WTC11 (cell line): ENCODE data around the gene MPI. TPM values are rescaled to one million over a fixed set of nuclear protein-coding genes. Genes with fewer than 3 reads are reported as not detected.

Source experiments
- ATAC-seq: fragments of 200-7000 bp; cut with Tn5 transposase; 2 replicates; pipeline ENCODE4 v1.10.0; 2021; ENCODE audit warnings: mild to moderate bottlenecking, moderate library complexity
- CTCF ChIA-PET: fragments of 300-600 bp; sonication (Branson Sonifier 250); formaldehyde crosslinking; loops from one replicate; lab custom pipeline; 2021; ENCODE audit warnings: antibody characterized with exemption; lab: Charles Lee
- POLR2A ChIA-PET: fragments of 350-600 bp; sonication (Branson Sonifier 250); formaldehyde crosslinking; loops from one replicate; lab custom pipeline; 2021; ENCODE audit warnings: antibody characterized with exemption; lab: Charles Lee
- DNase-seq: peaks from one replicate; pipeline ENCODE4 v3.0.0; 2021; ENCODE audit warnings: low spot score
- H3K27ac Mint-ChIP-seq: 2 replicates; pipeline ENCODE4 v1.8.0; 2021; ENCODE audit warnings: mixed read lengths
- H3K27me3 Mint-ChIP-seq: 2 replicates; pipeline ENCODE4 v1.8.0; 2021; ENCODE audit warnings: low read depth, mild to moderate bottlenecking, moderate library complexity, mixed read lengths
- H3K36me3 Mint-ChIP-seq: 2 replicates; pipeline ENCODE4 v1.8.0; 2021; ENCODE audit warnings: mixed read lengths
- H3K4me1 Mint-ChIP-seq: 2 replicates; pipeline ENCODE4 v1.8.0; 2022; ENCODE audit warnings: mixed read lengths
- H3K4me3 Mint-ChIP-seq: 2 replicates; pipeline ENCODE4 v1.8.0; 2021; ENCODE audit warnings: mild to moderate bottlenecking, moderate library complexity, mixed read lengths
- H3K9me3 Mint-ChIP-seq: 2 replicates; pipeline ENCODE4 v1.8.0; 2021; ENCODE audit warnings: mixed read lengths
- ETV6 ChIP-seq: sonication (generic); formaldehyde crosslinking; IDR thresholded peaks from 2 replicates; pipeline ENCODE4 v1.8.1; 2022; ENCODE audit warnings: mild to moderate bottlenecking, missing genetic modification reagents
- NFE2L1 ChIP-seq: sonication (generic); formaldehyde crosslinking; IDR thresholded peaks from 2 replicates; pipeline ENCODE4 v1.8.1; 2023; ENCODE audit warnings: missing genetic modification reagents
- SMAD4 ChIP-seq: sonication (generic); formaldehyde crosslinking; IDR thresholded peaks from 2 replicates; pipeline ENCODE4 v1.8.0; 2022; ENCODE audit warnings: mild to moderate bottlenecking, missing genetic modification reagents
- SP1 ChIP-seq: sonication (generic); formaldehyde crosslinking; conservative IDR thresholded peaks from 2 replicates; pipeline ENCODE4 v1.8.1; 2022; ENCODE audit warnings: missing genetic modification reagents
- ZNF263 ChIP-seq: sonication (generic); formaldehyde crosslinking; IDR thresholded peaks from 2 replicates; pipeline ENCODE4 v1.8.1; 2022; ENCODE audit warnings: low read depth, mild to moderate bottlenecking, moderate library complexity, missing genetic modification reagents
- ZNF671 ChIP-seq: fragments of 250-450 bp; sonication (Bioruptor Pico); IDR thresholded peaks from 2 replicates; pipeline ENCODE4 v1.8.0; 2021; ENCODE audit warnings: mild to moderate bottlenecking
- total RNA-seq: library from RNA; stranded (reverse); gene quantifications from 3 replicates; pipeline ENCODE4 v1.2.3, GENCODE V29; 2021
- TF ChIP-seq, protein P1 (sequence below): sonication (generic); formaldehyde crosslinking; IDR thresholded peaks from 2 replicates; pipeline ENCODE4 v1.8.1; 2022; ENCODE audit warnings: low read depth, mild to moderate bottlenecking, moderate library complexity, missing genetic modification reagents, borderline replicate concordance
- TF ChIP-seq, protein P2 (sequence below): sonication (generic); formaldehyde crosslinking; conservative IDR thresholded peaks from 2 replicates; pipeline ENCODE4 v1.8.1; 2023; ENCODE audit warnings: mild to moderate bottlenecking, low read depth, missing genetic modification reagents, moderate library complexity
- TF ChIP-seq, protein P3 (sequence below): sonication (generic); formaldehyde crosslinking; IDR thresholded peaks from 2 replicates; pipeline ENCODE4 v1.8.0; 2022; ENCODE audit warnings: mild to moderate bottlenecking, missing genetic modification reagents
- TF ChIP-seq, protein P4 (sequence below): sonication (generic); formaldehyde crosslinking; IDR thresholded peaks from 2 replicates; pipeline ENCODE4 v1.8.1; 2023; ENCODE audit warnings: mild to moderate bottlenecking, missing genetic modification reagents
- TF ChIP-seq, protein P5 (sequence below): sonication (generic); formaldehyde crosslinking; IDR thresholded peaks from 2 replicates; pipeline ENCODE4 v1.8.0; 2023; ENCODE audit warnings: missing genetic modification reagents
- TF ChIP-seq, protein P6 (sequence below): fragments of 250-450 bp; sonication (Bioruptor Pico); IDR thresholded peaks from 2 replicates; pipeline ENCODE4 v1.9.0; 2021; ENCODE audit warnings: mild to moderate bottlenecking
- TF ChIP-seq, protein P7 (sequence below): fragments of 250-450 bp; sonication (Bioruptor Pico); IDR thresholded peaks from 2 replicates; pipeline ENCODE4 v1.9.0; 2021; ENCODE audit warnings: mild to moderate bottlenecking
- TF ChIP-seq, protein P8 (sequence below): sonication (generic); formaldehyde crosslinking; IDR thresholded peaks from 2 replicates; pipeline ENCODE4 v1.8.1; 2023; ENCODE audit warnings: mild to moderate bottlenecking, missing genetic modification reagents, borderline replicate concordance
- TF ChIP-seq, protein P9 (sequence below): sonication (generic); formaldehyde crosslinking; IDR thresholded peaks from 2 replicates; pipeline ENCODE4 v1.8.1; 2023; ENCODE audit warnings: mild to moderate bottlenecking, moderate library complexity, missing genetic modification reagents

MPI gene
- total RNA-seq, 1 experiment from 2014 or later, result 36.3 TPM

DNA sequence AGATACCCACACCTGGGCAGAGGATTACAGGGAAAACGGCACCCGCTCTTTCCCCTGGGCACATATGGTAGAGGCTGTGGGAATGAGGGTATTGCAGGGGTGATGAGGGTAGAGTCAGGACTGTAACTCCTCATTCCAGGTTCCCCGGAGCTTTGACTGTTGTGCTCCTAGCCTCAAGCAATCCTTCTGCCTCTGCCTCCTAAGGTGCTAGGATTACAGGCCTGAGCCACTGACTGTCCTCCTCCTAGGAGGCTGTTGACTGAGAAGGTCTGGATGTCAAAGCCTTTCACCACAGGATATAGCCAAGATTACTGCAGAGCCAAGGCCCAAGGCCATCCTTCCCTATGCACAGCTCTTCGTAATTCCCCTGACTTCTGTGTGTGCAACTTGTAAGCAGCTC, 1.1 kb upstream of the MPI start:
- peaks cover 22% of the 10 kb centered on the region for H3K4me1 Mint-ChIP-seq
- peak overlapping the region; percentile 91; the same call in 1 of the 2 replicates for H3K4me3 Mint-ChIP-seq
- TF ChIP-seq, protein P1, sequence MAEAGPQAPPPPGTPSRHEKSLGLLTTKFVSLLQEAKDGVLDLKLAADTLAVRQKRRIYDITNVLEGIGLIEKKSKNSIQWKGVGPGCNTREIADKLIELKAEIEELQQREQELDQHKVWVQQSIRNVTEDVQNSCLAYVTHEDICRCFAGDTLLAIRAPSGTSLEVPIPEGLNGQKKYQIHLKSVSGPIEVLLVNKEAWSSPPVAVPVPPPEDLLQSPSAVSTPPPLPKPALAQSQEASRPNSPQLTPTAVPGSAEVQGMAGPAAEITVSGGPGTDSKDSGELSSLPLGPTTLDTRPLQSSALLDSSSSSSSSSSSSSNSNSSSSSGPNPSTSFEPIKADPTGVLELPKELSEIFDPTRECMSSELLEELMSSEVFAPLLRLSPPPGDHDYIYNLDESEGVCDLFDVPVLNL, result no peak
- TF ChIP-seq SP1 (CRISPR knock-in tag) (no peak), ZNF671 (no peak), NFE2L1 (no peak), SMAD4 (CRISPR knock-in tag) (no peak)
- TF ChIP-seq, protein P2, sequence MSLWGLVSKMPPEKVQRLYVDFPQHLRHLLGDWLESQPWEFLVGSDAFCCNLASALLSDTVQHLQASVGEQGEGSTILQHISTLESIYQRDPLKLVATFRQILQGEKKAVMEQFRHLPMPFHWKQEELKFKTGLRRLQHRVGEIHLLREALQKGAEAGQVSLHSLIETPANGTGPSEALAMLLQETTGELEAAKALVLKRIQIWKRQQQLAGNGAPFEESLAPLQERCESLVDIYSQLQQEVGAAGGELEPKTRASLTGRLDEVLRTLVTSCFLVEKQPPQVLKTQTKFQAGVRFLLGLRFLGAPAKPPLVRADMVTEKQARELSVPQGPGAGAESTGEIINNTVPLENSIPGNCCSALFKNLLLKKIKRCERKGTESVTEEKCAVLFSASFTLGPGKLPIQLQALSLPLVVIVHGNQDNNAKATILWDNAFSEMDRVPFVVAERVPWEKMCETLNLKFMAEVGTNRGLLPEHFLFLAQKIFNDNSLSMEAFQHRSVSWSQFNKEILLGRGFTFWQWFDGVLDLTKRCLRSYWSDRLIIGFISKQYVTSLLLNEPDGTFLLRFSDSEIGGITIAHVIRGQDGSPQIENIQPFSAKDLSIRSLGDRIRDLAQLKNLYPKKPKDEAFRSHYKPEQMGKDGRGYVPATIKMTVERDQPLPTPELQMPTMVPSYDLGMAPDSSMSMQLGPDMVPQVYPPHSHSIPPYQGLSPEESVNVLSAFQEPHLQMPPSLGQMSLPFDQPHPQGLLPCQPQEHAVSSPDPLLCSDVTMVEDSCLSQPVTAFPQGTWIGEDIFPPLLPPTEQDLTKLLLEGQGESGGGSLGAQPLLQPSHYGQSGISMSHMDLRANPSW (CRISPR knock-in tag), result no peak
- TF ChIP-seq, protein P3, sequence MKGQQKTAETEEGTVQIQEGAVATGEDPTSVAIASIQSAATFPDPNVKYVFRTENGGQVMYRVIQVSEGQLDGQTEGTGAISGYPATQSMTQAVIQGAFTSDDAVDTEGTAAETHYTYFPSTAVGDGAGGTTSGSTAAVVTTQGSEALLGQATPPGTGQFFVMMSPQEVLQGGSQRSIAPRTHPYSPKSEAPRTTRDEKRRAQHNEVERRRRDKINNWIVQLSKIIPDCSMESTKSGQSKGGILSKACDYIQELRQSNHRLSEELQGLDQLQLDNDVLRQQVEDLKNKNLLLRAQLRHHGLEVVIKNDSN, result no peak
- TF ChIP-seq, protein P4, sequence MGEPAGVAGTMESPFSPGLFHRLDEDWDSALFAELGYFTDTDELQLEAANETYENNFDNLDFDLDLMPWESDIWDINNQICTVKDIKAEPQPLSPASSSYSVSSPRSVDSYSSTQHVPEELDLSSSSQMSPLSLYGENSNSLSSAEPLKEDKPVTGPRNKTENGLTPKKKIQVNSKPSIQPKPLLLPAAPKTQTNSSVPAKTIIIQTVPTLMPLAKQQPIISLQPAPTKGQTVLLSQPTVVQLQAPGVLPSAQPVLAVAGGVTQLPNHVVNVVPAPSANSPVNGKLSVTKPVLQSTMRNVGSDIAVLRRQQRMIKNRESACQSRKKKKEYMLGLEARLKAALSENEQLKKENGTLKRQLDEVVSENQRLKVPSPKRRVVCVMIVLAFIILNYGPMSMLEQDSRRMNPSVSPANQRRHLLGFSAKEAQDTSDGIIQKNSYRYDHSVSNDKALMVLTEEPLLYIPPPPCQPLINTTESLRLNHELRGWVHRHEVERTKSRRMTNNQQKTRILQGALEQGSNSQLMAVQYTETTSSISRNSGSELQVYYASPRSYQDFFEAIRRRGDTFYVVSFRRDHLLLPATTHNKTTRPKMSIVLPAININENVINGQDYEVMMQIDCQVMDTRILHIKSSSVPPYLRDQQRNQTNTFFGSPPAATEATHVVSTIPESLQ, result no peak
- TF ChIP-seq, protein P5, sequence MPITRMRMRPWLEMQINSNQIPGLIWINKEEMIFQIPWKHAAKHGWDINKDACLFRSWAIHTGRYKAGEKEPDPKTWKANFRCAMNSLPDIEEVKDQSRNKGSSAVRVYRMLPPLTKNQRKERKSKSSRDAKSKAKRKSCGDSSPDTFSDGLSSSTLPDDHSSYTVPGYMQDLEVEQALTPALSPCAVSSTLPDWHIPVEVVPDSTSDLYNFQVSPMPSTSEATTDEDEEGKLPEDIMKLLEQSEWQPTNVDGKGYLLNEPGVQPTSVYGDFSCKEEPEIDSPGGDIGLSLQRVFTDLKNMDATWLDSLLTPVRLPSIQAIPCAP (CRISPR knock-in tag), result no peak
- TF ChIP-seq, protein P6, sequence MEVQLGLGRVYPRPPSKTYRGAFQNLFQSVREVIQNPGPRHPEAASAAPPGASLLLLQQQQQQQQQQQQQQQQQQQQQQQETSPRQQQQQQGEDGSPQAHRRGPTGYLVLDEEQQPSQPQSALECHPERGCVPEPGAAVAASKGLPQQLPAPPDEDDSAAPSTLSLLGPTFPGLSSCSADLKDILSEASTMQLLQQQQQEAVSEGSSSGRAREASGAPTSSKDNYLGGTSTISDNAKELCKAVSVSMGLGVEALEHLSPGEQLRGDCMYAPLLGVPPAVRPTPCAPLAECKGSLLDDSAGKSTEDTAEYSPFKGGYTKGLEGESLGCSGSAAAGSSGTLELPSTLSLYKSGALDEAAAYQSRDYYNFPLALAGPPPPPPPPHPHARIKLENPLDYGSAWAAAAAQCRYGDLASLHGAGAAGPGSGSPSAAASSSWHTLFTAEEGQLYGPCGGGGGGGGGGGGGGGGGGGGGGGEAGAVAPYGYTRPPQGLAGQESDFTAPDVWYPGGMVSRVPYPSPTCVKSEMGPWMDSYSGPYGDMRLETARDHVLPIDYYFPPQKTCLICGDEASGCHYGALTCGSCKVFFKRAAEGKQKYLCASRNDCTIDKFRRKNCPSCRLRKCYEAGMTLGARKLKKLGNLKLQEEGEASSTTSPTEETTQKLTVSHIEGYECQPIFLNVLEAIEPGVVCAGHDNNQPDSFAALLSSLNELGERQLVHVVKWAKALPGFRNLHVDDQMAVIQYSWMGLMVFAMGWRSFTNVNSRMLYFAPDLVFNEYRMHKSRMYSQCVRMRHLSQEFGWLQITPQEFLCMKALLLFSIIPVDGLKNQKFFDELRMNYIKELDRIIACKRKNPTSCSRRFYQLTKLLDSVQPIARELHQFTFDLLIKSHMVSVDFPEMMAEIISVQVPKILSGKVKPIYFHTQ (CRISPR knock-in tag), result no peak
- no peak overlapping the region for H3K27ac Mint-ChIP-seq
- no peak for DNase-seq
- peaks cover 25% of the 10 kb centered on the region for H3K36me3 Mint-ChIP-seq
- H3K9me3 Mint-ChIP-seq, result no peaks in the 10 kb centered on the region
- no peak for ATAC-seq
- CTCF ChIA-PET, result interaction anchor here (0.9 to 4.3 kb wide), 6 partner anchors 13 to 128 kb away, joined by 3 to 45 read pairs (median 4); partner anchors contain the start of genes SCAMP2 and ULK3
- H3K27me3 Mint-ChIP-seq, result no peaks in the 10 kb centered on the region; the same call in 1 of the 2 replicates
- POLR2A ChIA-PET, result interaction anchor here (0.6 kb wide), 1 partner anchor 366 kb away, joined by 3 read pairs; no protein-coding TSS in a partner anchor

DNA sequence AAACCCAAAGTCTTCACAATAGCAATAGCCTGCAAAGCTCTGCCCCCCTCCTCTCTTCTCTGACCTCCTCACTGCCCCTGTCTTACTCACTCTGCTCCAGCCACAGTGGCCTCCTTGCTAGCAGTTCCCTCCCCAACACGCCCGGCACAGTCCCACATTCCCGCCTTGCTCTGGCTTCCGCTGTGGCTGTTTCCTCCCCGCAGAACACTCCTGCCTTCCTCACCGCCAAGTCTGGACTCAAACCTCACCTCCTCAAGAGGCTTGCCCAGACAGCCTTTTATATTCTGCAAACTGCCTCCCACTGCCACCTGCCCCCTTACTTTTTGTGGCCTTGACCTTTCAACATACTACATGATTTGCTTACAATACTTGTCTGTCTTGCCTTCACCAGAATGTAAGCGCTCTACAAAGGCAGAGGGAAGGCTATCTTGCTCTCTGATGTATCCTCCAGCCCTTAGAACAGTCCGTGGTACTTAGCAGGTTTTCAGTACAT, 406 bp upstream of the MPI start:
- TF ChIP-seq, protein P7, sequence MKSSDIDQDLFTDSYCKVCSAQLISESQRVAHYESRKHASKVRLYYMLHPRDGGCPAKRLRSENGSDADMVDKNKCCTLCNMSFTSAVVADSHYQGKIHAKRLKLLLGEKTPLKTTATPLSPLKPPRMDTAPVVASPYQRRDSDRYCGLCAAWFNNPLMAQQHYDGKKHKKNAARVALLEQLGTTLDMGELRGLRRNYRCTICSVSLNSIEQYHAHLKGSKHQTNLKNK (CRISPR knock-in tag), result no peak
- no peak for TF ChIP-seq ZNF263 (CRISPR knock-in tag)
- TF ChIP-seq, protein P8, sequence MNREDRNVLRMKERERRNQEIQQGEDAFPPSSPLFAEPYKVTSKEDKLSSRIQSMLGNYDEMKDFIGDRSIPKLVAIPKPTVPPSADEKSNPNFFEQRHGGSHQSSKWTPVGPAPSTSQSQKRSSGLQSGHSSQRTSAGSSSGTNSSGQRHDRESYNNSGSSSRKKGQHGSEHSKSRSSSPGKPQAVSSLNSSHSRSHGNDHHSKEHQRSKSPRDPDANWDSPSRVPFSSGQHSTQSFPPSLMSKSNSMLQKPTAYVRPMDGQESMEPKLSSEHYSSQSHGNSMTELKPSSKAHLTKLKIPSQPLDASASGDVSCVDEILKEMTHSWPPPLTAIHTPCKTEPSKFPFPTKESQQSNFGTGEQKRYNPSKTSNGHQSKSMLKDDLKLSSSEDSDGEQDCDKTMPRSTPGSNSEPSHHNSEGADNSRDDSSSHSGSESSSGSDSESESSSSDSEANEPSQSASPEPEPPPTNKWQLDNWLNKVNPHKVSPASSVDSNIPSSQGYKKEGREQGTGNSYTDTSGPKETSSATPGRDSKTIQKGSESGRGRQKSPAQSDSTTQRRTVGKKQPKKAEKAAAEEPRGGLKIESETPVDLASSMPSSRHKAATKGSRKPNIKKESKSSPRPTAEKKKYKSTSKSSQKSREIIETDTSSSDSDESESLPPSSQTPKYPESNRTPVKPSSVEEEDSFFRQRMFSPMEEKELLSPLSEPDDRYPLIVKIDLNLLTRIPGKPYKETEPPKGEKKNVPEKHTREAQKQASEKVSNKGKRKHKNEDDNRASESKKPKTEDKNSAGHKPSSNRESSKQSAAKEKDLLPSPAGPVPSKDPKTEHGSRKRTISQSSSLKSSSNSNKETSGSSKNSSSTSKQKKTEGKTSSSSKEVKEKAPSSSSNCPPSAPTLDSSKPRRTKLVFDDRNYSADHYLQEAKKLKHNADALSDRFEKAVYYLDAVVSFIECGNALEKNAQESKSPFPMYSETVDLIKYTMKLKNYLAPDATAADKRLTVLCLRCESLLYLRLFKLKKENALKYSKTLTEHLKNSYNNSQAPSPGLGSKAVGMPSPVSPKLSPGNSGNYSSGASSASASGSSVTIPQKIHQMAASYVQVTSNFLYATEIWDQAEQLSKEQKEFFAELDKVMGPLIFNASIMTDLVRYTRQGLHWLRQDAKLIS (CRISPR knock-in tag), result no peak
- 0 out of 2 replicates have a peak, but pooled peaks have one; percentile 11 for TF ChIP-seq ETV6 (CRISPR knock-in tag)
- TF ChIP-seq, protein P9, sequence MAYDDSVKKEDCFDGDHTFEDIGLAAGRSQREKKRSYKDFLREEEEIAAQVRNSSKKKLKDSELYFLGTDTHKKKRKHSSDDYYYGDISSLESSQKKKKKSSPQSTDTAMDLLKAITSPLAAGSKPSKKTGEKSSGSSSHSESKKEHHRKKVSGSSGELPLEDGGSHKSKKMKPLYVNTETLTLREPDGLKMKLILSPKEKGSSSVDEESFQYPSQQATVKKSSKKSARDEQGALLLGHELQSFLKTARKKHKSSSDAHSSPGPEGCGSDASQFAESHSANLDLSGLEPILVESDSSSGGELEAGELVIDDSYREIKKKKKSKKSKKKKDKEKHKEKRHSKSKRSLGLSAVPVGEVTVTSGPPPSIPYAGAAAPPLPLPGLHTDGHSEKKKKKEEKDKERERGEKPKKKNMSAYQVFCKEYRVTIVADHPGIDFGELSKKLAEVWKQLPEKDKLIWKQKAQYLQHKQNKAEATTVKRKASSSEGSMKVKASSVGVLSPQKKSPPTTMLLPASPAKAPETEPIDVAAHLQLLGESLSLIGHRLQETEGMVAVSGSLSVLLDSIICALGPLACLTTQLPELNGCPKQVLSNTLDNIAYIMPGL, result 0 out of 2 replicates have a peak, but pooled peaks have one; percentile 4
- TF ChIP-seq, all 79 proteins: peak for 2
- H3K36me3 Mint-ChIP-seq, result peaks cover 27% of the 10 kb centered on the region
- H3K4me3 Mint-ChIP-seq, result peak overlapping the region; percentile 91
- CTCF ChIA-PET, result interaction anchor here (0.9 to 4.3 kb wide), 11 partner anchors 12 to 268 kb away, joined by 3 to 45 read pairs (median 4); partner anchors contain the start of genes SCAMP2 and ULK3
- H3K27me3 Mint-ChIP-seq, result no peaks in the 10 kb centered on the region; the same call in 1 of the 2 replicates
- POLR2A ChIA-PET, result interaction anchor here (0.6 to 1.5 kb wide), 2 partner anchors 10 to 12 kb away, joined by 4 to 5 read pairs; no protein-coding TSS in a partner anchor
- no peaks in the 10 kb centered on the region for H3K9me3 Mint-ChIP-seq
- H3K4me1 Mint-ChIP-seq, result peaks cover 22% of the 10 kb centered on the region
- ATAC-seq, result peak; percentile 63
- peak overlapping the region; percentile 77; the same call in 1 of the 2 replicates for H3K27ac Mint-ChIP-seq
- DNase-seq, result peak; percentile 40
